Ishikawa (cell line): Measurements from ENCODE around the gene DYNLL2.

ENCODE experiments used
- CEBPB ChIP-seq: IDR thresholded peaks from 2 replicates; pipeline ENCODE4 v1.6.1; 2012
- CREB1 ChIP-seq: IDR thresholded peaks from 2 replicates; pipeline ENCODE4 v1.6.1; 2012; ENCODE audit warnings: low read depth
- EGR1 ChIP-seq: IDR thresholded peaks from 2 replicates; pipeline ENCODE4 v1.6.1; 2012
- EP300 ChIP-seq: IDR thresholded peaks from 2 replicates; pipeline ENCODE4 v1.6.1; 2012; ENCODE audit warnings: borderline replicate concordance
- FOXM1 ChIP-seq: IDR thresholded peaks from 2 replicates; pipeline ENCODE4 v1.6.1; 2012; ENCODE audit warnings: low read depth, borderline replicate concordance
- MAX ChIP-seq: IDR thresholded peaks from 2 replicates; pipeline ENCODE4 v1.6.1; 2012
- NFIC ChIP-seq: IDR thresholded peaks from 2 replicates; pipeline ENCODE4 v1.6.1; 2012
- RAD21 ChIP-seq: IDR thresholded peaks from 2 replicates; pipeline ENCODE4 v1.6.1; 2012; ENCODE audit warnings: low read depth
- REST ChIP-seq: IDR thresholded peaks from 2 replicates; pipeline ENCODE4 v1.6.1; 2012; ENCODE audit warnings: low read depth, mild to moderate bottlenecking
- TAF1 ChIP-seq: IDR thresholded peaks from 2 replicates; pipeline ENCODE4 v1.6.1; 2012; ENCODE audit warnings: low read depth, mild to moderate bottlenecking
- TCF12 ChIP-seq: IDR thresholded peaks from 2 replicates; pipeline ENCODE4 v1.6.1; 2012; ENCODE audit warnings: low read depth
- TEAD4 ChIP-seq: IDR thresholded peaks from 2 replicates; pipeline ENCODE4 v1.6.1; 2012
- USF1 ChIP-seq: IDR thresholded peaks from 2 replicates; pipeline ENCODE4 v1.6.1; 2012
- YY1 ChIP-seq: IDR thresholded peaks from 2 replicates; pipeline ENCODE4 v1.6.1; 2012; ENCODE audit warnings: low read depth
- ZBTB7A ChIP-seq: IDR thresholded peaks from 2 replicates; pipeline ENCODE4 v1.6.1; 2012; ENCODE audit warnings: low read depth

DYNLL2 gene

GRCh38 chr17:58083491-58084316 lies 485 bp downstream of the DYNLL2 start:
- TF ChIP-seq USF1 (no peak), RAD21 (no peak), REST (no peak), TCF12 (no peak), MAX (no peak; the same call in 1 of the 2 replicates), NFIC (no peak), TAF1 (no peak; the same call in 1 of the 2 replicates), EGR1 (no peak), CEBPB (no peak), EP300 (no peak), TEAD4 (no peak), ZBTB7A (no peak), CREB1 (no peak), FOXM1 (no peak), YY1 (no peak)

- TF ChIP-seq MAX (0 out of 2 replicates have a peak, but pooled peaks have one; percentile 9), YY1 (no peak), TAF1 (no peak), REST (peak; percentile 77)
Observed at GRCh38 chr17:58084317-58084981, 1.2 kb downstream of the DYNLL2 start.

GRCh38 chr17:58085039-58085715 lies 2.0 kb downstream of the DYNLL2 start:
- TF ChIP-seq FOXM1 = no peak
- TF ChIP-seq ZBTB7A = no peak
- TF ChIP-seq EGR1 = no peak
- TF ChIP-seq CREB1 = no peak
- no peak for TF ChIP-seq YY1
- no peak for TF ChIP-seq EP300
- TF ChIP-seq RAD21 = no peak
- no peak for TF ChIP-seq CEBPB
- TF ChIP-seq TEAD4 = no peak
- no peak for TF ChIP-seq REST
- no peak for TF ChIP-seq USF1
- no peak for TF ChIP-seq MAX
- TF ChIP-seq TCF12 = no peak
- TF ChIP-seq TAF1 = no peak
- no peak for TF ChIP-seq NFIC
